Gastrocnemius medialis (tissue), 4 donors: ENCODE measurements around the gene IRF2.

Experiments
- CTCF ChIP-seq, 5 experiments: fragments of 450-650 bp in 3 of 5; fragments of 200-600 bp in 2 of 5; sonication (generic) in 2 of 5; IDR thresholded peaks in 4 of 5; conservative IDR thresholded peaks in 1 of 5; 1 replicate in 4 of 5; 2 replicates in 1 of 5; pipeline ENCODE4 v1.5.1; 2016 to 2019; ENCODE audit warnings: antibody characterized with exemption in 5 of 5, mild to moderate bottlenecking in 3 of 5, moderate library complexity in 3 of 5
- POLR2A ChIP-seq, 2 donors: fragments of 450-650 bp; IDR thresholded peaks; one replicate each; pipeline ENCODE4 v1.6.1; 2017; ENCODE audit warnings: antibody characterized with exemption in 2 of 2, mild to moderate bottlenecking in 2 of 2, moderate library complexity in 2 of 2

DNA sequence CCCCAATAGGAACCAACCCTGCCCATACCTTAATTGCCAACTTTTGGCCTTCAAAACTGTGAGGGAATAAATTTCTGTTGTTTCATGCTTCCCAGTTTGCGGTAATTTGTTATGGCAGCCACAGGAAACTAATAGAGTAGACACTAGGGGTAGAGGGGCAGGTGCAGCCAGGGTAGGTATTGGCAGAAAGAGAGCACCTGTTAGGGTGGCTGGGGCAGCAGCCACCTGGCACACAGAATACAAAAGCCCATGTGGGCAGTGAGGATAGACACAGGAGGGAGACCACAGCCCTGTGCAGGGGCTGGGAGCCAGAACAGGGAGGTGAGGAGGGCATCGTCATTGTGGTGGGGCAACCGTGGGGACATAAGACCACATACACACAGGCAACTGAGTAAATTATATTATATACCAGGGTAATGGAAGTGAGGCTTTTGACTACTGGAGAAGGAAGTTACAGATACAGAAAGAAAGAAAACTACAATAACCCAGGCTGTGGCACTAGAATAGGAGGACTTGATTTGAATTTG lies 28.2 kb downstream of the IRF2 start:
- TF ChIP-seq CTCF (IDR thresholded peaks at IDR 0.05 in 4 of 5, conservative IDR thresholded peaks at IDR 0.05 in 1 of 5) (no peak), POLR2A (IDR thresholded peaks at IDR 0.05) (no peak)
